Measurements from ENCODE around the gene ADSL.

The ADSL gene

DNA sequence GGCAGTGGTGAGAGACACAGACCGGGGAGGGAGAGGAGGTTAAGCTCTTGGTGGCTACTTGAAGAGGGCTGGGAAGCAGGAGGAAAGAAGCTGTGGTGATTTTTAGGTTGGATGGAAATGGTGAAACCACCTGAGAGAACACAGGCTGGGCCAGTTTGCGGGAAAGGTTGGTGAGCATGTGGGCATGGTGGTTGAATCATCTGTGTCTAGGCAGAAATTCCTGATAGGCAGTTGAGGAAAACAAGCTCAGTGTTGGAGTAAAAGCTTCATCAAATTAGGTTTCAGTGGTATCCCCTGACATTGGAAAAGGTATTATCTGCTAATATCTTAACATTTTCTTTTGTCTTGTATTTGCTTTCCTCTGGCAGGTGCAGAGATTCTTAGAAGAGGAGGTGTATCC lies 19.8 kb downstream of the ADSL start:
- no peak overlapping the region for H3K4me3 Mint-ChIP-seq
- H3K4me1 Mint-ChIP-seq, result peaks cover 3% of the 10 kb centered on the region
- H3K27ac Mint-ChIP-seq, result no peak overlapping the region
- TF ChIP-seq, protein P1, sequence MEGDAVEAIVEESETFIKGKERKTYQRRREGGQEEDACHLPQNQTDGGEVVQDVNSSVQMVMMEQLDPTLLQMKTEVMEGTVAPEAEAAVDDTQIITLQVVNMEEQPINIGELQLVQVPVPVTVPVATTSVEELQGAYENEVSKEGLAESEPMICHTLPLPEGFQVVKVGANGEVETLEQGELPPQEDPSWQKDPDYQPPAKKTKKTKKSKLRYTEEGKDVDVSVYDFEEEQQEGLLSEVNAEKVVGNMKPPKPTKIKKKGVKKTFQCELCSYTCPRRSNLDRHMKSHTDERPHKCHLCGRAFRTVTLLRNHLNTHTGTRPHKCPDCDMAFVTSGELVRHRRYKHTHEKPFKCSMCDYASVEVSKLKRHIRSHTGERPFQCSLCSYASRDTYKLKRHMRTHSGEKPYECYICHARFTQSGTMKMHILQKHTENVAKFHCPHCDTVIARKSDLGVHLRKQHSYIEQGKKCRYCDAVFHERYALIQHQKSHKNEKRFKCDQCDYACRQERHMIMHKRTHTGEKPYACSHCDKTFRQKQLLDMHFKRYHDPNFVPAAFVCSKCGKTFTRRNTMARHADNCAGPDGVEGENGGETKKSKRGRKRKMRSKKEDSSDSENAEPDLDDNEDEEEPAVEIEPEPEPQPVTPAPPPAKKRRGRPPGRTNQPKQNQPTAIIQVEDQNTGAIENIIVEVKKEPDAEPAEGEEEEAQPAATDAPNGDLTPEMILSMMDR (IDR thresholded peaks at IDR 0.05), result no peak
- no peaks in the 10 kb centered on the region for H3K9me3 Mint-ChIP-seq
- H3K27me3 Mint-ChIP-seq (ENCODE audit: low read depth, poor library complexity), result peaks cover 3% of the 10 kb centered on the region
- peaks cover 72% of the 10 kb centered on the region for H3K36me3 Mint-ChIP-seq (ENCODE audit: low read depth)
- DNase-seq, result no peak

- DNase-seq, result no peak
- Mint-ChIP-seq H3K9me3 (no peaks in the 10 kb centered on the region), H3K27ac (peak overlapping the region; percentile 4), H3K36me3 (ENCODE audit: low read depth) (peaks cover 61% of the 10 kb centered on the region), H3K4me3 (no peak overlapping the region), H3K4me1 (peaks cover 10% of the 10 kb centered on the region), H3K27me3 (ENCODE audit: low read depth, poor library complexity) (peaks cover 3% of the 10 kb centered on the region)
- TF ChIP-seq, protein P1 (IDR thresholded peaks at IDR 0.05), result no peak
Measured at GRCh38 chr22:40367342-40367741, 21.0 kb downstream of the ADSL start.

GRCh38 chr22:40368016-40368415 lies 21.7 kb downstream of the ADSL start:
- Mint-ChIP-seq H3K4me1 (peaks cover 10% of the 10 kb centered on the region), H3K4me3 (no peak overlapping the region), H3K27ac (peak overlapping the region; percentile 91), H3K27me3 (ENCODE audit: low read depth, poor library complexity) (peaks cover 3% of the 10 kb centered on the region), H3K36me3 (ENCODE audit: low read depth) (peaks cover 60% of the 10 kb centered on the region), H3K9me3 (no peaks in the 10 kb centered on the region)
- DNase-seq, result no peak
- TF ChIP-seq, protein P1 (IDR thresholded peaks at IDR 0.05), result no peak

- TF ChIP-seq, protein P1 (IDR thresholded peaks at IDR 0.05), result no peak
- no peak overlapping the region for H3K27ac Mint-ChIP-seq
Measured at GRCh38 chr22:40368836-40369235, 22.5 kb downstream of the ADSL start.

GRCh38 chr22:40374567-40374966 lies 28.3 kb downstream of the ADSL start:
- TF ChIP-seq, protein P1 (IDR thresholded peaks at IDR 0.05), result no peak
- H3K27me3 Mint-ChIP-seq (ENCODE audit: low read depth, poor library complexity), result peaks cover 3% of the 10 kb centered on the region
- no peak for DNase-seq
- H3K4me1 Mint-ChIP-seq, result peaks cover 17% of the 10 kb centered on the region
- no peak overlapping the region for H3K27ac Mint-ChIP-seq
- H3K36me3 Mint-ChIP-seq (ENCODE audit: low read depth), result peaks cover 18% of the 10 kb centered on the region
- H3K4me3 Mint-ChIP-seq, result no peak overlapping the region
- no peaks in the 10 kb centered on the region for H3K9me3 Mint-ChIP-seq

More at GRCh38 chr22:40368836-40369235, 22.5 kb downstream of the ADSL start:
- no peak overlapping the region for H3K4me3 Mint-ChIP-seq
- H3K4me1 Mint-ChIP-seq, result peaks cover 10% of the 10 kb centered on the region
- DNase-seq, result no peak
- no peaks in the 10 kb centered on the region for H3K9me3 Mint-ChIP-seq
- H3K36me3 Mint-ChIP-seq (ENCODE audit: low read depth), result peaks cover 57% of the 10 kb centered on the region
- H3K27me3 Mint-ChIP-seq (ENCODE audit: low read depth, poor library complexity), result no peaks in the 10 kb centered on the region

DNA sequence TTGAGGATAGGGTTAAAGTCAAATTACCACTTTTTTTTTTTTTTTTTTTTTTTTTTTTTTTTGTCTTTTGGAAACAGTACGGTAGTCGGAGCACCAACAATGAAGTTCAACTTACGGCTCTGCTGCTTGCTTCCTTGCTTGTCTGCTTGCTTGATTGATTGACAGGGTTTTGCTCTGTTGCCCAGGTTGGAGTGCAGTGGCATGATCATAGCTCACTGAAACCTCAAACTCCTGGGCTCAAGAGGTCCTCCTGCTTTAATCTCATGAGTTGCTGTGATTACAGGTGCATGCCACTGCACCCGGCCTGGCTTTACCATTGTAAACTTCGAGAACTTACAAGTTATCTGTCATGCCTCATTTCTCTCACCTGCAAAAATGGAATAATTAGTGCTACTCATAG lies 29.8 kb downstream of the ADSL start:
- no peak overlapping the region for H3K4me3 Mint-ChIP-seq
- no peak overlapping the region for H3K27ac Mint-ChIP-seq
- H3K4me1 Mint-ChIP-seq, result peaks cover 13% of the 10 kb centered on the region
- TF ChIP-seq, protein P1 (IDR thresholded peaks at IDR 0.05), result no peak
- H3K9me3 Mint-ChIP-seq, result no peaks in the 10 kb centered on the region
- peaks cover 18% of the 10 kb centered on the region for H3K36me3 Mint-ChIP-seq (ENCODE audit: low read depth)
- DNase-seq, result no peak
- peaks cover 3% of the 10 kb centered on the region for H3K27me3 Mint-ChIP-seq (ENCODE audit: low read depth, poor library complexity)
